ENCODE results near the gene SDHA. TPM values are rescaled to one million over a fixed set of nuclear protein-coding genes. Genes with fewer than 3 reads are reported as not detected.

The SDHA gene
- polyA plus RNA-seq, 2 of the 4 experiments (the other 2 are of a cell fraction), result 115 to 134 TPM

GRCh38 chr5:172421-172820, 45.7 kb upstream of the SDHA start:
- Histone ChIP-seq H3K9me3 (no peaks in the 10 kb centered on the region), H3K4me1 (no peaks in the 10 kb centered on the region), H3K4me2 (no peak overlapping the region), H3K27ac (no peak overlapping the region), H3K4me3 (no peak overlapping the region)
- ChIA-PET CTCF (interaction anchor here (1.3 to 1.4 kb wide), 2 partner anchors 20 to 42 kb away, joined by 3 to 4 read pairs; no protein-coding TSS in a partner anchor), POLR2A (no interaction called here)
- no peak for TF ChIP-seq NPAS2 (CRISPR knock-in tag; IDR thresholded peaks at IDR 0.05; ENCODE audit: borderline replicate concordance)
- TF ChIP-seq FOSB (CRISPR knock-in tag; IDR thresholded peaks at IDR 0.05), result no peak
- no peak for TF ChIP-seq ZC3H11A (IDR thresholded peaks at IDR 0.05)
- TF ChIP-seq MAX (IDR thresholded peaks at IDR 0.05), result no peak
- no peak for TF ChIP-seq HES2 (IDR thresholded peaks at IDR 0.05)
- no peak for TF ChIP-seq CHD4 (IDR thresholded peaks at IDR 0.05; ENCODE audit: borderline replicate concordance)
- TF ChIP-seq SREBF2 (IDR thresholded peaks at IDR 0.05), result no peak
- no peak for TF ChIP-seq MYC (IDR thresholded peaks at IDR 0.05; ENCODE audit: borderline replicate concordance, low read length)
- no peak for DNase-seq (ENCODE audit: low read depth in 1 of 2, low spot score in 1 of 2)
- WGBS (ENCODE audit: missing lambda C conversion rate), result 84% methylated on average over 12 of the region's 13 CpGs
- ATAC-seq, result no peak
- FAIRE-seq, result no peak

- FAIRE-seq, result no peak
- no peak overlapping the region for H3K27ac ChIP-seq
- WGBS (ENCODE audit: missing lambda C conversion rate), result 58% methylated on average over 17 of the region's 17 CpGs
- ChIA-PET POLR2A (no interaction called here), CTCF (interaction anchor here (1.4 kb wide), 1 partner anchor 43 kb away, joined by 4 read pairs; no protein-coding TSS in a partner anchor)
- no peak overlapping the region for H3K4me2 ChIP-seq
- H3K4me1 ChIP-seq, result no peaks in the 10 kb centered on the region
- no peak for ATAC-seq
- TF ChIP-seq RARB (CRISPR knock-in tag; IDR thresholded peaks at IDR 0.05) (no peak), CBX2 (IDR thresholded peaks at IDR 0.05; ENCODE audit: borderline replicate concordance, low read depth) (no peak), USF2 (IDR thresholded peaks at IDR 0.05) (no peak), CEBPB (IDR thresholded peaks at IDR 0.05) (no peak), RAD21 (conservative IDR thresholded peaks at IDR 0.05 in 1 of 2, IDR thresholded peaks at IDR 0.05 in 1 of 2) (no peak), SMC3 (IDR thresholded peaks at IDR 0.05) (no peak), ZNF302 (CRISPR knock-in tag; IDR thresholded peaks at IDR 0.05) (no peak), KDM5A (IDR thresholded peaks at IDR 0.05) (no peak), EP300 (IDR thresholded peaks at IDR 0.05) (no peak), HDAC2 (IDR thresholded peaks at IDR 0.05) (no peak), RFX5 (IDR thresholded peaks at IDR 0.05) (no peak), TP53 (CRISPR knock-in tag; IDR thresholded peaks at IDR 0.05) (no peak), JUN (IDR thresholded peaks at IDR 0.05) (no peak), E2F6 (IDR thresholded peaks at IDR 0.05; ENCODE audit: borderline replicate concordance, low read depth) (no peak), CTCF (IDR thresholded peaks at IDR 0.05) (no peak), ZC3H11A (IDR thresholded peaks at IDR 0.05) (no peak), HMGXB4 (CRISPR knock-in tag; IDR thresholded peaks at IDR 0.05; ENCODE audit: borderline replicate concordance) (no peak)
- DNase-seq (ENCODE audit: low read depth in 1 of 2, low spot score in 1 of 2), result no peak
- H3K9me3 ChIP-seq, result no peaks in the 10 kb centered on the region
- no peak overlapping the region for H3K4me3 ChIP-seq
These were observed 45.3 kb upstream of the SDHA start for GRCh38 chr5:172841-173251.
